ENCODE data around the gene ASPHD1. TPM values are rescaled to one million over a fixed set of nuclear protein-coding genes. Genes with fewer than 3 reads are reported as not detected.
"Not testable (repeated sequence)": the region's sequence is repeated elsewhere in the genome, so short reads cannot be mapped to it uniquely, and the experiment has no call there.

Gene ASPHD1
- total RNA-seq, 4 donors from 2014 or later, result 0.42 TPM; not detected in 3

DNA sequence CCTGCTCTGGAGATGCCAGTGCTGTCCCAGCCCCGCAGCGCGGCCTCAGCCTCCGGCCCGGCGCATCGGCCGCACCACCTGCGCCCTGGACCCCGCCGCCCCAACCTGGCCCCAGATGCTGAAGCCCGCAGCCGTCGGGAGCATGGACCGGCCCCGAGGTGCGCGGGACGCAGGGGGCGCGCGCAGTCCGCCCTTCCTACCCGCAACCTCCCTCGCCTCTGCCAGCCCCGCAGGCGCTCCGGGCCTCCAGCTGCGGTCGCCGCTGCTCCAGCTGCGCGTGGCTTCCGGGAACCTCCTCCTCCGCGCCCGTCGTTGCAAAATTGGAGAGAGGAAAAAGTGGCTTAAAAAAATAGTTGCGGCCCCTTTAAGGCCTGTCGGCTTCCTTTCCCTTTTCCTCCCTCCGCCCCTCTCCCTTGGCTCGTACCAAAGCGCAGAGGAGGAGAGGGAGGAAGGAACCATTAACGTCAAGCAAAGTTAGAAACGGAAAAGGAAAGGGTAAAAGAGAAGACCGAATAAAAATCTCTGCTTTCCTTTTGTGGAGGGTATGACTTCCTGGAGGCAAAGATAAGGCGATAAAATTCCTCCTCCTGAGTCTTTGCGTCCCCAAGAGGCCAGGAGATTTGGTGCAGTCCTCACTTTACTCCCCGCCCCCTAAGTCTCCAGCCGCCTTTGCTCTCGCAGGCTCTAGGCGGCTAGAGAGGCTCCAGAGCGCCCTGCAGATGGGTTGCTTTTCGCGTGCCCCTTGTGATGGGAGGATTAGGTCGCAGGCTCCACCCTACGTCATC is 37.2 kb upstream of the ASPHD1 start, which contains the start of gene CDIPT:
Gene CDIPT, minus strand, starts transcription at position 343 of the 785 bp plus-strand sequence. CDS start 369 bp downstream, outside the sequence.
- Histone ChIP-seq H3K36me3 (peaks cover 0 to 33% of the 10 kb centered on the region in 2 donors), H3K27me3 (peaks cover 5% of the 10 kb centered on the region), H3K4me3 (peak within 1 kb of the TSS; percentile 76 to 99), H3K9me3 (no peaks in the 10 kb centered on the region), H3K27ac (peak within 1 kb of the TSS; percentile 62 to 93 (median 86)), H3K4me1 (peaks cover 0 to 29% (median 16%) of the 10 kb centered on the region in 3 donors)
- peak; percentile 98 for ATAC-seq
- WGBS, 2 donors (ENCODE audit: low coverage in 1 of 2), result 0 to 2% methylated on average over 2 to 9 of the region's 57 CpGs
- TF ChIP-seq EP300 (IDR thresholded peaks at IDR 0.05) (no peak), POLR2A (IDR thresholded peaks at IDR 0.05) (peak; percentile 38 to 46), CTCF (IDR thresholded peaks at IDR 0.05) (peak in 3 of 4 experiments; percentile 74 to 83 (median 80)), POLR2AphosphoS5 (IDR thresholded peaks at IDR 0.05) (peak; percentile 68)

GRCh38 chr16:29863669-29863984 is 36.7 kb upstream of the ASPHD1 start:
- H3K9me3 ChIP-seq, result no peaks in the 10 kb centered on the region
- TF ChIP-seq POLR2AphosphoS5 (IDR thresholded peaks at IDR 0.05), result no peak
- TF ChIP-seq CTCF (IDR thresholded peaks at IDR 0.05), result no peak
- no peak for TF ChIP-seq POLR2A (IDR thresholded peaks at IDR 0.05)
- no peak for TF ChIP-seq EP300 (IDR thresholded peaks at IDR 0.05)
- peaks cover 5% of the 10 kb centered on the region for H3K27me3 ChIP-seq
- peaks cover 0 to 29% (median 16%) of the 10 kb centered on the region in 3 donors for H3K4me1 ChIP-seq
- 0% methylated on average over 3 of the region's 16 CpGs; no CpG with 5 or more reads in 1 of the 2 donors for WGBS, 2 donors (ENCODE audit: low coverage in 1 of 2)
- ATAC-seq, result no peak
- H3K36me3 ChIP-seq, result peaks cover 0 to 27% of the 10 kb centered on the region in 2 donors
- H3K27ac ChIP-seq, result peak overlapping the region in 3 of 4 donors; percentile 82 to 93 (median 90)
- peak overlapping the region in 1 of 2 donors; percentile 99 for H3K4me3 ChIP-seq

- Histone ChIP-seq H3K4me3 (no peak overlapping the region), H3K27ac (no peak overlapping the region), H3K4me1 (peaks cover 0 to 29% (median 16%) of the 10 kb centered on the region in 3 donors), H3K36me3 (peaks cover 0 to 22% of the 10 kb centered on the region in 2 donors), H3K27me3 (peaks cover 5% of the 10 kb centered on the region), H3K9me3 (no peaks in the 10 kb centered on the region)
- TF ChIP-seq CTCF (IDR thresholded peaks at IDR 0.05), result no peak
- TF ChIP-seq POLR2A (IDR thresholded peaks at IDR 0.05), result no peak
- no peak for TF ChIP-seq POLR2AphosphoS5 (IDR thresholded peaks at IDR 0.05)
- no peak for TF ChIP-seq EP300 (IDR thresholded peaks at IDR 0.05)
- WGBS, 2 donors (ENCODE audit: low coverage in 1 of 2), result 53 to 85% methylated on average over 2 to 6 of the region's 9 CpGs
- ATAC-seq, result no peak
Observed at GRCh38 chr16:29864205-29864604, 36.1 kb upstream of the ASPHD1 start.

GRCh38 chr16:29868396-29869009 is 31.8 kb upstream of the ASPHD1 start:
- no peaks in the 10 kb centered on the region for H3K9me3 ChIP-seq
- H3K4me1 ChIP-seq, result peaks cover 0 to 6% (median 0%) of the 10 kb centered on the region in 3 donors
- H3K27ac ChIP-seq, result no peak overlapping the region
- peaks cover 5% of the 10 kb centered on the region for H3K27me3 ChIP-seq
- H3K4me3 ChIP-seq, result no peak overlapping the region
- no peak for ATAC-seq
- WGBS, 2 donors (ENCODE audit: low coverage in 1 of 2), result 44 to 83% methylated on average over 1 of the region's 8 CpGs
- no peaks in the 10 kb centered on the region for H3K36me3 ChIP-seq
- TF ChIP-seq EP300 (IDR thresholded peaks at IDR 0.05) (no peak), POLR2AphosphoS5 (IDR thresholded peaks at IDR 0.05) (no peak), POLR2A (IDR thresholded peaks at IDR 0.05) (no peak), CTCF (IDR thresholded peaks at IDR 0.05) (no peak)

DNA sequence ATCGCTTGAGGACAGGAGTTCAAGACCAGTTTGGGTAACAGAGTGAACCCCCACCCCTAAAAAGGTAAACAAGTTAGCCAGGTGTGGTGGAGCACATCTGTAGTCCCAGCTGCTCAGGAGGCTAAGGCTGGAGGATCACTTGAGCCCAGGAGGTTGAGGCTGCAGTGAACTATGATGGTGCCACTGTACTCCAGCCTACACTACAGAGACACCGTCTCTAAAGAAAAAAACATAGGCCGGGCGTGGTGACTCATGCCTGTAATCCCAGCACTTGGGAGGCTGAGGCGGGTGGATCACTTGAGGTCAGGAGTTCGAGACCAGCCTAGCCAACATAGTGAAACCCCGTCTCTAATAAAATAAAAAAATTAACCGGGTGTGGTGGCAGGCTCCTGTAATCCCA is 31.2 kb upstream of the ASPHD1 start:
- not testable (repeated sequence) for H3K4me1 ChIP-seq, H3K9me3 ChIP-seq, ATAC-seq, H3K36me3 ChIP-seq, H3K27ac ChIP-seq, H3K4me3 ChIP-seq, H3K27me3 ChIP-seq
- WGBS, 2 donors (ENCODE audit: low coverage in 1 of 2), result 80 to 89% methylated on average over 3 to 7 of the region's 8 CpGs
